ENCODE results near the gene WIZ.

The WIZ gene

DNA sequence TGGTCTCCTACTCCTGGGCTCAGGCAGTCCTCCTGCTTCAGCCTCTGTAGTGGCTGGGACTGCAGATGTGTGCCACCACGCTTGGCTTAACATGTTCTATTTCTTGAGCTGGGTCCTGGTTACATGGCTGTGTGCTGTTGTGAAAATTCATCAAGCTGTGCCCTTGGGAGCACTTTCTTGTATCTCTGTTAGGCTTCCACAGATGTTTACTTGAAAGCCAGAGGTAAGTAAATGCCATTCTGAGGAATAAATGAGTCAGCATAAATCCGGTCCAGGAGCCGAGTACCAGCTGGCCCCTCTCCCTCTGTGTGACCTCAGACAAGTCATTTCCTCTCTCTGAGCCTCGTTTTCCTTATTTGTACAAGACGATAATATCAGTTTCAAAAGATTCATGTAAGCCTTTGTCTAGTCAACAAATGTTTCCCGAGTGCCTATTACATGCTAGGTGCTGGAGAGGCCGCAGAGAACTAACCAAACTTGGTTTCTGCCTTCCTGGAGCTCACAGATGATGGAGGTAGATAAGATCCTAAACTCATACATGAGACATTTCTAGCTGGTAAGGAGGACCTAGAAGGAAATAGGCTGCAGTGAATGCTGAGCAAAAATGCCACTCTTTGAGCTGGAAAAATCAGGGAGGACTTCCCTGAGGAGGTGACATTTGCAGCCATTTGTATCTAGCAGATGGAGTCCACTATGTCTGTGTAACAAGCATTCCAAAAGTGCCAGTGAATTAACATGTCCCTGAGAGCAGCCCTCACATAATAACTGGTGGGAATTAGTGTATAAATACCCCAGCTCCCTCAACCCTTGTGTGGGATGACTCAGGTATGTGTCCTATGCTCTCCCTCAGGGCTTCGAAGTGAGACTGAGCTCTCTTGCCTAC, 17.3 kb upstream of the WIZ start:
- intact Hi-C loops (cut with DNase I), result no loop called here
- peak in 3 of 10 donors; percentile 8 to 27 (median 16) for DNase-seq

DNA sequence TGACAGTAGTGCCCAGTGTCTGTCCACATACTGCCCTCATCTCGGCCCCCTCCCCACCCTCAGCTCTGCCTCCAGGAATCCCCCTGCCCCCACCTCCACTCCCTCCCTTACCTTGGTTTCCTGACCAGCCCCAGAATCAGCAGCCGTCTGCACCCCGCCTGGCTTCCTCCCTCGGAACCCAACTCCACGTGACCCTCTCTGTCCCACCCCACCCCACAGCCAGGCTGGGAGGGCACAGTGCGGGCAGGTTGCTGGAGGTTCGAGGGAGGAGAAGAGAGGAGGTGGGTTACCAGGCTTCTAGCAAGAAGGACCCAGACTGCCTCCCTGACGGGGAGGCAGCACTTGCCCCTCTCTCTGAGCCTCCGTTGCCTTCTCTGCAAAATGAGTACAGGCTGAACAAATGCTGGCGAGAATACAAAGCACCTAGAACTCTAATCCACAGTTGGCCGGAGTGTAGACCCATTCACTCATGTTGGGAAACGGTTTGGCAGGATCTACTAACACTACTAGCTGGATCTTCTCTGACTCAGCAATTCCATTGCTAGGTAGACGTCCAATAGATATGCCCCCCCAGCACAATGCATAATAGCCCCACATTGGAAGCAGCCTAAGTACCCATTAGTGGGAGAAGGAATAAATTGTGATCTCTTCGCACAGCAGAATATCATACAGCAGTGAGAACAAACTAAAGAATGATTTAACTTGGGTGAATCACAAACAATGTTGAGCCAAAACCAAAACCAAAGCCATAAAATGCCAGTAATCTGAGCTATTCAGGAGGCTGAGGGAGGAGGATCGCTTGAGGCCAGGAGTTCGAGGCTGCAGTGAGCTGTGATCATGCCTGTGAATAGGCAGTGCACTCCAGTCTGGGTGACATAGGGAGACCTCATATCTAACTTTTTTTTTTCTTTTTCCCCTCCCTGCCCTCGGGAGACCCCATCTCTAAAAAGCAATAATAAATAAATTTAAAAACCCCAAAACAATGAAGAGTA, 14.9 kb upstream of the WIZ start, which contains the start of gene RASAL3:
Gene RASAL3, minus strand, starts transcription at position 151 of the 992 bp plus-strand sequence. CDS start 186 bp downstream, outside the sequence.
- intact Hi-C loops (cut with DNase I), result no loop called here
- DNase-seq, result peak in 3 of 10 donors; percentile 74 to 80 (median 75)

DNA sequence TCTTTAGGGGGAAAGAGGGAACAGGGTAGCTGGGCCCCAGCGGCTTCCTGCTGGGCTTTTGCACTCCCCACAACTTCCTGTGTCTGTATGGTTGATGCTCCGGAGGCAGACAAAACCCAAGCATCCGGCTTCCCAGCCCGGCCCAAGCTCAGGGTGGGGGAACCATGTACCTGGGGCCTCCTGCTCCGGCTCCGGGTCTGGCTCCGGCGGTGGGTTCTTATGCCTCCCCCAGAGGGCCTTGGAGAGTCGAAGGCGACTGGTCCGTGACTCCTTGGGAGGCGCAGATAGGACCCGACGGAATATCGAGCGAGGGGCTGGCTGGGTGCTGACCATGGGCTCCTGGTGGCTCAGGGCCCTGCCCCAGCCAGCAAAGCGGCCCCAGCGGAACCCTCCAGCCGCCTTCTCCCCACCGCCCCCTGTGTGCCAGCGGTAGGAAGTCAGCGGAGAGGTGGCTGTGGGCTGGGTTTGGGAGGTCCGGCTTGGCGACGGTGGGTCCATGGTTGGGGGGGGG, 14.2 kb upstream of the WIZ start:
- intact Hi-C loops (cut with DNase I), result no loop called here
- DNase-seq, result peak in 3 of 10 donors; percentile 62 to 66 (median 62)

DNA sequence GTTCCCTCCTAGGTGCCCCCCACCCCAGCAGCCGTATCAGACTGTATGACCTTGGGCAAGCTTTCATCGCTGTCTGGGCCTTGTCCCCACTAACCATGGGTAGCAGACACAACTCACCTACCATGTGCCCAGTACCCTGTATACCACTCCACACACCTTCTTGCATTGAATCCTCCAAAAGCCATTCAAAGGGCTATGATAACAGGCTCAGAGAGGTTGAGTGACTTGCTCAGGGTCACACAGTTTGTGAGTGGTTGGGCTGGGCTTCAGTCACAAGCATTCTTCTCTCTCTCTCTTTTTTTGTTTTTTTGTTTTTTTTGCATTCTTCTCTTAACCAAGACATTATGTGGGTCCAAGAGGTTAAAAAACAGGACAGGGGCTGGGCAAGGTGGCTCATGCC, 11.9 kb upstream of the WIZ start:
- intact Hi-C loops (cut with DNase I), result no loop called here
- peak in 2 of 10 donors; percentile 24 to 44 for DNase-seq

DNA sequence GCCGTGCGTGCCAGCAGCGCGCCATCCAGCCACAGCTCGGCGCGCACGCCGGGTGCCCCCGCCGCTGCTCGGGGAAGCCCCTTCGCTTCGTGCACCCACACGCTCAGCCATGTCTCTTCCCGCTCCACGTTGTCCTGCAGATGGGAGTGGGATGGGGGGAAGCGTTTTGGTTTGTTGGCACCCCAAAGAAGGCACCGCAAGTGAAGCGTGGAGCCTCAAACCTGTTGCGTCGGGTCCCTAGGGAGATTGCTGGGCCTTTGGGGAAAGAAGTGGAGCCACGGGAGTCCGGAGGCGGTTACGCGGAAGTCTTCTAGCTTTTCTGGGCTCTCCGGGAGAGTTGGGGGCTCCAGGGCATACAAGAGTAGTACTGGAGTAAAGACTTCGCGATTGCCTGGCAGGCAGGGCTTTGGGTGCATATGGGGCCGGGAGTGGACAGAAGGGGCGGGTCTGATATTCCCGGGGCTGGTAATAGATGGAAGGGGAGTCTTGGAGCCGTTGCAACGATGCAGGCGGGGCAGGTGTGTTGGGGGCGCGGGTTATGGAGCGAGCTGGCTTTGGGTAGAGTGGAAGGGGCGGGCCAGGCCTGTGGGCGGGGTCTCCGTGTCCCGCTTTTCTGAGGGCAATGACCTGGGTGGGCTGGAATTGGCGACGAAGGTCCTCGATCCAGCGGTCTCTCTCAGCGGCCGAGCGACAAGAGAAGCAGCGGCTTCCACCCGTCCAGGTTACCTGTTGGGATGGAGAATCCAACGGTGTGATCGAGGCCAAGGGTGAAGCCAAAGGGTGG, 8.1 kb upstream of the WIZ start:
- peak in 3 of 10 donors; percentile 34 to 57 (median 53) for DNase-seq
- intact Hi-C loops (cut with DNase I), result loop anchor here (10.0 kb wide), 1 partner anchor 333 kb away; a partner anchor contains a TSS

DNA sequence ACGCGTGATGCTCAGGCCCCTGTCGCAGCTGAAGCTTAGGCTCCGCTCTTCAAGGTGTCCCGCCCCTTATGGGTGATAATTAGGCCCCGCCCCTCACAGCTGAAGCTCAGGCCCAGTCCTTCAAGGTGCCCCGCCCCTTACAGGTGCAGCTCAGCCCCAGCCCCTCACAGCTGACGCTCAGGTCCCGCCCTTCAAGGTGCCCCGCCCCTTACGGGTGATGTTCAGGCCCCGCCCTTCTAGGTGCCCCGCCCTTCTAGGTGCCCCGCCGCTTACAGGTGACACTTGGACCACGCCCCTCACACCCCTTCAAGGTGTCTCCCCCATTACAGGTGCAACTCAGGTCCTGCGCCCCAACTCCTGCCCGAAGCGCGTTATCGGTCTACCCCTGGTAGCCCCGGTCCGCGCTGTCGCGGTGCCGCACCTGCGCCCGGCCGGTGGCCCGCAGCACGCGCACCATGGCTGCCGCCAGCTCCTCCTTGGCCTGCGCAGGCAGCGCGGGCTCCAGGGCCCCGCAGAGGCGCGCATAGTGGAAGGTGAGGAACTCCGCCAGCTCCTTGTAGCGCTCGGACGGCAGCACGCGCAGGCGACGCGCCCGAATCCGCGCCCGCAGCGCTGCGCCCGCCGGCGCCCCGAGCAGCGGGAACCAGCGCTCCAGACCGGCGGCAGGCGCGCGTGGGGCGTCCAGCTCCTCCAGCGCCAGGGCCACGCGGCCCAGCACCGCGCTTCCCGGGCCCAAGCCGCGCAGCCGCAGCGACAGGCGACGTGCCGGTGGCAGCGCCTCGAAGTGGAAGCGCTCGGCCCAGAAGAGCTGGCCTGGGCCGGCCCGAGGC, 7.3 kb upstream of the WIZ start:
- peak in 3 of 10 donors; percentile 51 to 81 (median 55) for DNase-seq
- intact Hi-C loops (cut with DNase I), result loop anchor here (10.0 kb wide), 1 partner anchor 332 kb away; a partner anchor contains a TSS

DNA sequence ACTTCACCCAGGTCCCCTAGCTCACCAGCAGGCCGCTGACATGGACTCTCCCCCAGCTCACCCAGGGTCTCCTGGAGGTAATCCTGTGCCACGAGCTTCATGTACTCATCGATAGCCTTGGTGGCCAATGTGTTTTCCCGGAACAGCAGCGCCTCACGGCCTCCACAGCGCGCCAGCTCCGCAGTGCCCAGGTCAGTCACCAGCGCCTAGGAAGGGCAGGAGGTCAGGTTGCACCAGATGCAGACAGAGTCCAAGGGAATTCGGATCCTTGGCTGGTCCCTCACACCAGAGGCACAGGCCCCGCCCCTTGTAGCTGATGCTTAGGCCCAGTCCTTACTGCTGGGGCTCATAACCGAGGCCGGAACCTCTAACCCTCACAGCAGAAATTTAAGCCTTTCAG, 6.7 kb upstream of the WIZ start:
- peak in 1 of 10 donors; percentile 26 for DNase-seq
- intact Hi-C loops (cut with DNase I), result loop anchor here (10.0 kb wide), 1 partner anchor 332 kb away; a partner anchor contains a TSS

DNA sequence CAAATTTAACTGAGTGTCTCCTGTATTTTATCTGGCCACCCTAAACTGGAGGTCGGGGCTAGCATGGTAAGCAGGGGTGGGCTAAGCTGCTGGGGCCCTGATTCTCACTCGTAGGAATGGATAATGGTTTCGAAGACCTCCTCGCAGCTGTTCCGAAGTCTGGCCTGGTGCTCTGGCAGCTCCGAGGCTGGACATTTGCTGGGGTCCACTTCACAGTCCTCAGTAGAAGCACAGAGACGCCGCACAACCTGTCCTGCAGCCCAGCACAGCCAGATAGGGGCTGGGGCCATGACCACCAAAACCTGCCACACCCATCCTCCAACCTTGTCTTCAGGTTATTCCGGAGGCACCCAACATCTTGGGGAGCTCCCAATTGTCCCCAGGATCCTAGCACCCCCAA, 6.2 kb upstream of the WIZ start:
- intact Hi-C loops (cut with DNase I), result loop anchor here (10.0 kb wide), 1 partner anchor 331 kb away; a partner anchor contains a TSS
- DNase-seq, result peak in 1 of 10 donors; percentile 23

DNA sequence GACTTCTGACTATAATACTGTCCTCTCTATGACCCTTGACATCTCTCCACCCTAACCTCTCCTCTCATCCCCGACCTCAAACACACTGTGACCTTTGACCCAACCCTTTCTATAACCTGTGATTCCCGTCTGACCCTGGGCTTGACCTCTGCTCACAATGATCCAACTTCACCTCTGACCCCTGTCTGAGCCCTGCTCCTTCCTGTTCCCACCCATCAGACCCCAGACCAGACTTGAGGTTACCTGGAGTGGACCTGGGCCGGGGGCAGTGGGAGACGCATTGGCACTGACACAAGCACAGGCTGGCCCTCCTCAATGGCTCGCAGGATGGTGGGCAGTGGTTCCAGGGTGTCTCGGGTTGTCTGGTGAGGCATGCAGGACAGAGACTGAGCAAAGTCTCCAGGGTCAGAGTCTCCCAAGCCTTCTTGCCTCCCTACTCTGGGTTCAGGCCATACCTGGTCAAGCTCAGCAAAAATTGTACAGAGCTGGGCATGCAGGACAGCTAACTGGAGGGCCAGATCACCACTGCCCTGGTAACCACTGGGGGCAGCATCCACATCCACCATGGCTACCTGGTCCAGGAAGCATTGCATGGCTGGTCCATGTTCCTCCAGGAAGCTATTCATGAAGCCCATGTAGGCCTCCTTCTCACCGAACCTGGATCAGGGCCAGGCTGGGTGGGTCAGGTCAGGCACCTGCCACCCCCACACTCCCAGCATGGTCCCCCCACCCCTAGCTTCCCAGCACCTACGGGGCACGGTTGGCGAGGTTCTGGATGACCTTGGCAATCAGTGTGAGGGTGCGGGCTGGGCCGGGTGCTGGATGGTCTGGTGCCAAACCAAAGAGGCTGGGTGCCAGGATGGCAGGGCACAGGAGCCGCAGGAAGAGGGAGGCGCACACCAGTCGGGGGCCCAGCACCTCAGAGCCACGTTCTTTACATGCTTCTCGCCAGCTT, 4.4 kb upstream of the WIZ start:
- intact Hi-C loops (cut with DNase I), result loop anchor here (5.0 to 10.0 kb wide), 2 partner anchors 37 to 329 kb away; partner anchors contain the start of gene AKAP8L
- peak in 1 of 10 donors; percentile 59 for DNase-seq

DNA sequence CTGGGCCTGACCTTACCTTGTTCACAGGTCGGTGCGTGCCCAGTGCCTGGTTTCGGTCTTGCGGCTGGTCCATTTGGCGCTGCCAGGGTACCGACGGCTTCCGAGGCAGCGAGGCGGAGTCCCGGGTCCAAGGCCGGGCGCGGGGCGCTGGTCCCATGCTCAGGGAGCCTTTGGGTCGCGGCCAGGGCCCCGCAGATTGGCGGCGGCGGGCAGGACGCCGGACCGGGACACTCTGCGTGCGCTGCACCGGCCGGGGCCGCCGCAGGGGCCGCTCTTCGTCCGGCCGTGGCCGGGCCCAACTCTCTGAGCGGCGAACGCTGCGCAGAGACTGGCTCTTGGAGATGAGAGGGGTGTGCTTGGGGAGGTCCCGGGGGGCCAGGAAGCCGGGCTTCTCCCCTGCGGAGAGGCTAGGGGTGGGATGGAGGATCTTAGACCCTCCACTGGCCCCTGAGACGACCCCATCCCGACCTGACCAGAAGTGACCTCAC, 3.4 kb upstream of the WIZ start:
- intact Hi-C loops (cut with DNase I), result loop anchor here (5.0 to 10.0 kb wide), 2 partner anchors 36 to 328 kb away; partner anchors contain the start of gene AKAP8L
- peak in 1 of 10 donors; percentile 62 for DNase-seq

DNA sequence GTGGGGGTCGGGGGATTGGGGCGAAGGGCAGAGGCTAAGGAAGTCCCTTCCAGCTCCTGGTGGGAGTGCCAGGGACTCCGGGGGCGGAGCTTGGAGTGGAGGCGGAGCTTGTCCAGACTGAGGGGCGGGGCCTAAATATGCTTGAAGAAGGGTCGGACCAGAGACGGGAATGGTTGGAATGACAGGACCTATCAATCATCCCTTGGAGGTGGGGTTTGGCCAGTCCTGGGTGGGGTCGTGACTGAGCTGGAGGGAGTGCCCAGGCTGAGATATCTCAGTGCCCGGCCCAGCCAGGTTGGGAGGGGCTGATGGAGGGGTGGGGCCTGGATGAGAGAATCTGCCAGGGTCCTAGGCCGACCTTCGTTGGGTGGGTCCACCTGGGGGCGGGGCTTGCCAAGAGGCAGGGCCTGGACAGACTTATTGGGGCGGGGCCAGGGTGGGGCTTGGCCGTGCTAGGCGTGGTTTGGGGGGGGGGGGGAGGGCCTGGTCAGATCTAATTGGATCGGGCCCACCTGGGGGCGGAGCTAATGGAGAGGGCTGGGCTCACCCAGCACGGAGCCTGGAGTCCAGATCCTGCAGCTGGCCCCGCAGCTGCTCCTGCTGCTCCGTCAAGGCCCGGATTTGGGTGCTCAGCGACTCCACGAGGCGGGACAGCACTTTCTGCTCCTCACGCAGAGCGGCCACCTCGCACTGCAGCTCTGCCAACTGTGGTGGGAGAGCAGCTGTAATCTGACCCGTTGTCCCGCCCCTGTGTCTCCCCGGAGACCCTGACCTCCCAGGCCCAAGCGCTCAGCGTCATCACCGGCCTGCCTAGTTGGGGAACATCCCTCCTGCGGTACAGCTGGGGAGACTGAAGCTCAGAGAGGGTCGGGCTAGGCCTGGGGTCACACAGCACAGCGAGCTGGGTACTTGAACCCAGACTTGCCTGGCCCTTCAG, 2.6 kb upstream of the WIZ start:
- peak in 7 of 10 donors; percentile 18 to 93 (median 50) for DNase-seq
- intact Hi-C loops (cut with DNase I), result loop anchor here (5.0 to 10.0 kb wide), 2 partner anchors 35 to 328 kb away; partner anchors contain the start of gene AKAP8L

DNA sequence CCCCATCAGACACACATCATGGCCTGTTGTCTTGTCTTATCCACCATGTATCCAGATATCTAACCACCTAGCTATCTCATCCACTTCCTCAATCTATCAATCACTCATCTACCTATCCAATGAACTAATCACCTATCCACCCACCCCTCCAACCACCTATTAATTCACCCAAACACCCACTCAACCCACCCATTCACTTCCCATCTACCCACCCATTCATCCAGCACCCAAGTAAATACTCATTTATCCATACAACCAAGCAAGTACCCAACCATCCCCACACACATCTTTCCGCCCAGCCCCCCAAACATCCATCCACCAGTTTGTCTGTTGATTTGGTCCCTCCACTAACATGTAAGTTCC, 753 bp upstream of the WIZ start:
- intact Hi-C loops (cut with DNase I), result loop anchor here (5.0 to 10.0 kb wide), 2 partner anchors 33 to 326 kb away; partner anchors contain the start of gene AKAP8L
- peak in 1 of 10 donors; percentile 24 for DNase-seq

DNA sequence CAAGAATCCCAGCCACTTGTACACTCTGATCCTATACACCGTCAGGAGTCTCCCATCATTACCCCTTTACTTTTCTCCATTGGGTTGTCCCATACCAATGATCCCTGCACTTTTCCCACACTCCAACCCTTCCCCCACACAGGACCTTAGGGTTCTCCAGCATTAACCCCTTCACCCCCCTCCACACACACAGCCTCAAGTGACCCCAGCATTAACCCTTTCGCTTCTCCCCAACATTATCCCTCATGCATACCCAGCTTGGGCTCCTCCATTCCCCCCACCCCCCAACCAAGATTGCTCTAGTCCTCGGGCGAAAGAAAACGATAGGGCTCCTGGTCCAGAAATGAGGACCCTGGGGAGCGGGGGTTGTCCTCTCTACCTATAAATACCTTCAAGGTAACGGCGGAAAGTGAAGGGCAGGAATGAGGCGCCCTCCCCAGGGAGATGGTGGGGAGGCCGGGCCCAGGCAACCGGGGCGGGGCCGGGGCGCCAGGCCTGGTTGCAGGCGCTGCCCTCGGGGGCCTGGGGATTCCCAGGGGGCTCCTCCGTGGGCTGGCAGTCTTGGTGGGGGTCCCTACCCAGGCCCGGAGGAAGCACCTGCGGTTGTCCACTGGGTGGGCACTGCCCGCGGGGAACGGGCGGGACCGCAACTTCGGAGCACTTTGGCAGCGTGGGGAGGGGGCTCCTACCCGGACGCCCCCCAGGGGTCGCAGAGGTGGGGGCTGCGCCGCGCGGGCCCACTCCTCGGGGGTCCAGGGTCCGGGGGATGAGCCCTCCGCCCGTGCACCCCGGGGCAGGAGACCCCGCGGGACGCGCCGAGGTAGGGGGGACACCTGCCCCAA, 757 bp downstream of the WIZ start:
- intact Hi-C loops (cut with DNase I), result loop anchor here (2.0 kb wide), 1 partner anchor 16 kb away; no protein-coding TSS in a partner anchor
- DNase-seq, result peak in 1 of 10 donors; percentile 70

DNA sequence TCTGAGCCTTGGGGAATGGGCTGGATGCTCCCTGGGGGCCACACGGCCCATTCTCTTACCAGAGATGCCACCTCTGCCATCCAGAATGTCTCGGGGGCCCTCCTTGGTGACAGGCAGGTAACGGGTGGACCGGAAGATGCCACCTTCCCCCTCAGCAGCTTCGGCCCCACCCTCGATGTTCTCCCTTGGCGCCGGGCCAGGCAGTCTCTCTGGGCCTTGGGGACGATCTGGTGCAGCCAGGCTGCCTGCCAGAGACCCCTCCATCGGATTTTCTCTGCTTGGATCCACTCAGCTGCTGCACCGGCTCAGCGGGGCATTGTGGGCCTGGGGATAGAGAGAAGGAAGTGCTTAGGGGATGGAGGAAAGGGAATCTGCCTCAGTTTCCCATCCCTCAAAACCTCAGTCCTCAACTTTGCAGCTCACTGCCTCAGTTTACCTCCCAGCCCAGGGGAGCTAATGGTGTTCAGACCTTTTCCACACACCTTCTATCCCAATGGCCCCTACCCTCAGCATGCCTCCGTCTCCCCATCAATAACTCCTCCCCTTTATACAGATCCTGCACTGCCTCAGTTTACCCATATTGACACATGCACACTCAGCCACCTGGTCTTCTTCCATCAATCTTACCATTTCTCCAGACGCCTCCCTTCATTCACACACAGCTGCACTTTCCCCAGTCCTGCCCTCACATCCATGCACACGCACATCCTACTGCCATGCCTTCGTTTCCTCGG, 1.5 kb downstream of the WIZ start:
- intact Hi-C loops (cut with DNase I), result loop anchor here (2.0 kb wide), 1 partner anchor 15 kb away; no protein-coding TSS in a partner anchor
- DNase-seq, result peak in 1 of 10 donors; percentile 14

Data from posterior cingulate gyrus (tissue), 11 donors.